ENCODE results near the gene PRR5.
A peak's percentile ranks its signal among the peaks of the same experiment; 100 is the strongest.
"Not testable (repeated sequence)": the region's sequence is repeated elsewhere in the genome, so short reads cannot be mapped to it uniquely, and the experiment has no call there.

The PRR5 gene

GRCh38 chr22:44668886-44669521 lies 33.0 kb upstream of the PRR5 start:
- H3K27ac ChIP-seq = peak overlapping the region; percentile 84

DNA sequence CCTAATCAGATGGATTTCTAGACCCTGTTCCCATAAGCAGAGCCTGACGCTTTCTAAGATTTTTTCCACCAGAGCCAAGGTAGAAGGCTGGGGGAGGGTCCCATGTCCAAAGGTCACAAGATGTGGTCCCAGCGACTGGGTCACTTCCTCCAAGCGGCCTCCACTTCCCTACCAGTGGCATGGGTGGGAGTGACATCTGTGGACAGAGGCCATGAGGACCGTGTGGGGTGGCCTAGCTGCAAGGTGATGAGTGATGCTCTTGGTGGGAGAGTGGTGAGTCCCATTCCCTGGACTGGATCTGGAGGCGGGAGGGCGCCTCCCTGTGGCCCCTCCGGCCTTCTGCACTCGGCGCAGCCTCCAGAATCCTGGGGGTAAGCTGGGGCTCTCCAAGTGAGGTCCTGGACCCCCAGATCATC lies 32.4 kb upstream of the PRR5 start:
- H3K27ac ChIP-seq = peak overlapping the region; percentile 84; the same call in 1 of the 2 replicates
- TF ChIP-seq CTCF (conservative IDR thresholded peaks at IDR 0.05) = peak; percentile 30

More at GRCh38 chr22:44668886-44669521, 33.0 kb upstream of the PRR5 start:
- TF ChIP-seq CTCF (conservative IDR thresholded peaks at IDR 0.05) = no peak

GRCh38 chr22:44670220-44670988 lies 31.6 kb upstream of the PRR5 start:
- TF ChIP-seq CTCF (conservative IDR thresholded peaks at IDR 0.05) = no peak
- H3K27ac ChIP-seq = no peak overlapping the region

GRCh38 chr22:44671742-44672141 lies 30.3 kb upstream of the PRR5 start:
- H3K27ac ChIP-seq = no peak overlapping the region
- no peak for TF ChIP-seq CTCF (conservative IDR thresholded peaks at IDR 0.05)

- no peak overlapping the region for H3K27ac ChIP-seq
- no peak for TF ChIP-seq CTCF (conservative IDR thresholded peaks at IDR 0.05)
Measured at GRCh38 chr22:44672632-44673031, 29.4 kb upstream of the PRR5 start.

DNA sequence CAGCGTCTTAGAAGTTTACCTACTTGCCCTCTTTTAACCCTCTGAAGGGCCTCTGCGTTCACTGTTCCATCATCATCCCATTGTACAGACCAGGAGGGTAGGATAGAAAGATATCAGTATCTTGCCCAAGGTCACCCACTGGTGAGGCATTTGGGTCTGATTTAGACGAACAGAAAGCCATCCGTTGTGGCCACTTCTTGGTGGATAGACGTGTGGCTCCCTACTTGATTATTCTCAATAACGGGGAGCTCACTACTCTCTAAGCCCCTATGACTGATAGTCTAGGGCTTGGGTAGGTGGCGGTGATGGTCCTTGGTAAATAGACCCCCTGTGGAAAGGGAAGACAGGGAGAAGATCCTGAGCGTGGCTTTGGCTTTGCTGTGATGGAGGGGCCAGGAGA lies 28.6 kb upstream of the PRR5 start:
- H3K27ac ChIP-seq = no peak overlapping the region
- TF ChIP-seq CTCF (conservative IDR thresholded peaks at IDR 0.05) = no peak

DNA sequence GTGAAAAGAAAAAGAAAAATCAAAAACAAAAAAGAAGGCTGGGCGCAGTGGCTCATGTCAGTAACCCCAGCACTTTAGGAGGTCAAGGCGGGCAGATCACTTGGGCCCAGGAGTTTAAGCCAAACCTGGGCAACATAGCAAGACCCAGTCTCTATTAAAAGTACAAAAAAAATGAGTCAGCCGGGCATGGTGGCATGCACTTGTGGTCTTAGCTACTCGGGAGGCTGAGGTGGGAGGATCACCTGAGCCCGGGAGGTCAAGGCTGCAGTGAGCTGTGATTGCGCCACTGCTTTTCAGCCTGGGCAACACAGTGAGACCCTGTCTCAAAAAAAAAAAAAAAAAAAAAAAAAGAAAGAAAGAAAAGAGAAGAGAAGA lies 26.0 kb upstream of the PRR5 start:
- not testable (repeated sequence) for H3K27ac ChIP-seq
